Naive thymus-derived CD4-positive, alpha-beta T cell (primary cell): ENCODE measurements around the gene SELE. TPM values are rescaled to one million over a fixed set of nuclear protein-coding genes. Genes with fewer than 3 reads are reported as not detected.

Experiments used
- ATAC-seq: fragments of 150-1000 bp; cut with Tn5 transposase; 2 replicates; pipeline ENCODE4 v1.10.0; 2021; ENCODE audit warnings: mild to moderate bottlenecking, moderate library complexity
- CTCF ChIA-PET: fragments of 350-600 bp; sonication (Branson Sonifier 250); formaldehyde crosslinking; loops from one replicate; lab custom pipeline; 2021; ENCODE audit warnings: antibody characterized with exemption; lab: Charles Lee
- POLR2A ChIA-PET: fragments of 350-600 bp; sonication (Branson Sonifier 250); formaldehyde crosslinking; loops from one replicate; lab custom pipeline; 2021; ENCODE audit warnings: antibody characterized with exemption, inconsistent platforms; lab: Charles Lee
- DNase-seq, 9 donors: peaks; one replicate each; pipeline versions ENCODE4 v3.0.0 to v3.0.0-alpha.2; 2020 to 2022; ENCODE audit warnings: mixed read lengths in 1 of 9
- H3K27ac ChIP-seq: one replicate; pipeline ENCODE4 v1.7.0; 2013; ENCODE audit warnings: mild to moderate bottlenecking, low read depth, low read length, moderate library complexity
- H3K27me3 ChIP-seq, 2 donors: one replicate each; pipeline ENCODE4 v1.7.0; 2013; ENCODE audit warnings: low read length in 2 of 2, mild to moderate bottlenecking in 2 of 2, moderate library complexity in 2 of 2; ENCODE audit not compliant: control insufficient read depth in 2 of 2, insufficient read depth in 2 of 2
- H3K36me3 ChIP-seq, 3 experiments: 1 replicate in 2 of 3; 2 replicates in 1 of 3; pipeline ENCODE4 v1.7.0; 2013; ENCODE audit warnings: low read length in 3 of 3, mild to moderate bottlenecking in 3 of 3, moderate library complexity in 1 of 3; ENCODE audit not compliant: insufficient read depth in 3 of 3, control insufficient read depth in 2 of 3
- H3K4me1 ChIP-seq, 2 donors: one replicate each; pipeline ENCODE4 v1.7.0; 2013; ENCODE audit warnings: low read length in 2 of 2, mild to moderate bottlenecking in 2 of 2, moderate library complexity in 1 of 2; ENCODE audit not compliant: control insufficient read depth in 2 of 2, insufficient read depth in 2 of 2
- H3K4me3 ChIP-seq: 2 replicates; pipeline ENCODE4 v1.7.0; 2013; ENCODE audit warnings: mild to moderate bottlenecking, low read length
- H3K9me3 ChIP-seq, 3 experiments: 1 replicate in 2 of 3; 2 replicates in 1 of 3; pipeline ENCODE4 v1.7.0; 2013; ENCODE audit warnings: low read length in 3 of 3; ENCODE audit not compliant: control insufficient read depth in 2 of 3
- H3K27ac Mint-ChIP-seq, 9 donors: one replicate each; pipeline ENCODE4 v1.8.0; 2020 to 2022; ENCODE audit warnings: mixed read lengths in 9 of 9, mild to moderate bottlenecking in 8 of 9, moderate library complexity in 5 of 9, inconsistent platforms in 2 of 9
- H3K27me3 Mint-ChIP-seq, 5 donors: one replicate each; pipeline ENCODE4 v1.8.0; 2021 to 2022; ENCODE audit warnings: mixed read lengths in 5 of 5, mild to moderate bottlenecking in 1 of 5
- H3K36me3 Mint-ChIP-seq, 5 donors: one replicate each; pipeline ENCODE4 v1.8.0; 2020 to 2022; ENCODE audit warnings: mixed read lengths in 5 of 5, mild to moderate bottlenecking in 3 of 5, inconsistent platforms in 1 of 5
- H3K4me1 Mint-ChIP-seq, 7 donors: one replicate each; pipeline ENCODE4 v1.8.0; 2020 to 2022; ENCODE audit warnings: mixed read lengths in 7 of 7, mild to moderate bottlenecking in 3 of 7, inconsistent platforms in 1 of 7
- H3K4me3 Mint-ChIP-seq, 10 donors: one replicate each; pipeline ENCODE4 v1.8.0; 2020 to 2022; ENCODE audit warnings: mild to moderate bottlenecking in 10 of 10, mixed read lengths in 10 of 10, moderate library complexity in 6 of 10, inconsistent platforms in 2 of 10
- H3K9me3 Mint-ChIP-seq, 11 donors: one replicate each; pipeline ENCODE4 v1.8.0; 2020 to 2022; ENCODE audit warnings: mixed read lengths in 11 of 11, mild to moderate bottlenecking in 4 of 11, inconsistent platforms in 1 of 11, moderate library complexity in 1 of 11
- intact Hi-C, 2 donors: fragments of 100-400 bp; cut with micrococcal nuclease; formaldehyde crosslinking; loops; one replicate each; pipeline ENCODE4 v1.15.1; 2023
- polyA plus RNA-seq, 2 donors: library from polyadenylated mRNA; unstranded; fragments of 300-500 nt; fragmentation: Illumina TruSeq; gene quantifications; one replicate each; pipeline ENCODE4 v1.2.3, GENCODE V29; 2021
- total RNA-seq, 6 experiments: library from RNA in 5 of 6; stranded (reverse) in 5 of 6; gene quantifications; 1 replicate in 5 of 6; 2 replicates in 1 of 6; pipeline ENCODE4 v1.2.3 and lab custom pipeline; 2021 to 2026

The SELE gene
- total and polyA plus RNA-seq, 7 experiments from 2014 or later = not detected

- no peaks in the 10 kb centered on the region for H3K9me3 ChIP-seq
- ChIA-PET POLR2A (interaction anchor here (0.7 to 9.7 kb wide), 4 partner anchors 12 to 77 kb away, joined by 3 to 138 read pairs (median 4); no protein-coding TSS in a partner anchor), CTCF (interaction anchor here (1.4 to 2.0 kb wide), 2 partner anchors 14 to 77 kb away, joined by 3 to 15 read pairs; no protein-coding TSS in a partner anchor)
- no peaks in the 10 kb centered on the region for H3K36me3 ChIP-seq
- ATAC-seq (no peak), DNase-seq (no peak)
- H3K27ac Mint-ChIP-seq = peak overlapping the region in 3 of 9 donors; percentile 56 to 73 (median 64)
- H3K27ac ChIP-seq = no peak overlapping the region
- H3K4me3 ChIP-seq = no peak overlapping the region
- H3K4me1 ChIP-seq = peaks cover 24 to 72% of the 10 kb centered on the region in 2 donors
- intact Hi-C loops = loop anchor here (1.0 to 2.0 kb wide), 3 partner anchors 13 to 29 kb away; no protein-coding TSS in a partner anchor
- peaks cover 30 to 68% (median 40%) of the 10 kb centered on the region in 7 donors for H3K4me1 Mint-ChIP-seq
- peak overlapping the region in 3 of 10 donors; percentile 21 to 63 (median 27) for H3K4me3 Mint-ChIP-seq
- H3K9me3 Mint-ChIP-seq = no peaks in the 10 kb centered on the region
- peaks cover 0 to 3% (median 0%) of the 10 kb centered on the region in 5 donors for H3K36me3 Mint-ChIP-seq
- no peaks in the 10 kb centered on the region for H3K27me3 Mint-ChIP-seq
- no peaks in the 10 kb centered on the region for H3K27me3 ChIP-seq
Measured at GRCh38 chr1:169679692-169680091, 54.2 kb downstream of the SELE start.

GRCh38 chr1:169676001-169676400, 57.9 kb downstream of the SELE start:
- H3K4me3 ChIP-seq = no peak overlapping the region
- ATAC-seq (no peak), DNase-seq (no peak)
- peaks cover 21 to 56% of the 10 kb centered on the region in 2 donors for H3K4me1 ChIP-seq
- peak overlapping the region; percentile 9 for H3K27ac ChIP-seq
- Mint-ChIP-seq H3K27ac (peak overlapping the region in 7 of 9 donors; percentile 11 to 89 (median 69)), H3K36me3 (peaks cover 0 to 10% (median 0%) of the 10 kb centered on the region in 5 donors), H3K9me3 (peaks cover 0 to 12% (median 6%) of the 10 kb centered on the region in 11 donors), H3K4me3 (peak overlapping the region in 6 of 10 donors; percentile 6 to 66 (median 37)), H3K4me1 (peaks cover 25 to 68% (median 48%) of the 10 kb centered on the region in 7 donors), H3K27me3 (no peaks in the 10 kb centered on the region)
- intact Hi-C loops = loop anchor here in 1 of 2 donors (2.0 kb wide), 1 partner anchor 17 kb away; no protein-coding TSS in a partner anchor
- no peaks in the 10 kb centered on the region for H3K27me3 ChIP-seq
- POLR2A ChIA-PET = interaction anchor here (0.7 to 9.7 kb wide), 12 partner anchors 11 to 81 kb away, joined by 3 to 138 read pairs (median 4); no protein-coding TSS in a partner anchor
- no peaks in the 10 kb centered on the region for H3K9me3 ChIP-seq
- CTCF ChIA-PET = interaction anchor here (1.2 to 1.5 kb wide), 3 partner anchors 17 to 59 kb away, joined by 4 to 5 read pairs (median 5); no protein-coding TSS in a partner anchor
- no peaks in the 10 kb centered on the region for H3K36me3 ChIP-seq

Other genes starting within 250 kb of the SELE start
- 1 to 10 TPM; 3.7 to 5.9 (median 4.8) TPM for gene SLC19A2, start 248.1 kb downstream of the SELE start, total RNA-seq
- under 1 TPM; 0.53 to 0.66 TPM for gene SLC19A2, start 248.1 kb downstream of the SELE start, polyA plus RNA-seq
- 10 to 100 TPM in 2 of 5 experiments, 1 to 10 TPM in 3; 3.7 to 14.6 (median 5.7) TPM for gene F5, start 147.6 kb downstream of the SELE start, total RNA-seq
- 1 to 10 TPM; 1.2 to 2.8 TPM for gene F5, start 147.6 kb downstream of the SELE start, polyA plus RNA-seq
- 1 to 10 TPM in 4 of 5 experiments, under 1 TPM in 1; 0.27 to 3.2 (median 2.3) TPM for gene SELP, start 104.0 kb downstream of the SELE start, total RNA-seq
- under 1 TPM; 0.39 to 0.50 TPM for gene SELP, start 104.0 kb downstream of the SELE start, polyA plus RNA-seq
- gene SELL, start 22.5 kb downstream of the SELE start, total RNA-seq = 100 to 1,000 TPM; 303 to 633 (median 519) TPM
- gene SELL, start 22.5 kb downstream of the SELE start, polyA plus RNA-seq = 1,000 to 10,000 TPM; 2,291 to 2,521 TPM
- gene METTL18, start 60.8 kb upstream of the SELE start, total RNA-seq = 10 to 100 TPM in 3 of 5 experiments, 1 to 10 TPM in 2; 4.9 to 21.1 (median 13.4) TPM
- 10 to 100 TPM; 22.2 to 29.5 TPM for gene METTL18, start 60.8 kb upstream of the SELE start, polyA plus RNA-seq
- gene SCYL3, start 159.8 kb upstream of the SELE start, total RNA-seq = 10 to 100 TPM in 4 of 5 experiments, 1 to 10 TPM in 1; 9.5 to 22.7 (median 17.3) TPM
- gene SCYL3, start 159.8 kb upstream of the SELE start, polyA plus RNA-seq = 10 to 100 TPM; 12.3 to 19.6 TPM